Lower leg skin (tissue), 3 donors: Measurements from ENCODE around the gene FAM53B.

Experiments
- POLR2A ChIP-seq, 2 donors: fragments of 450-650 bp; IDR thresholded peaks; one replicate each; pipeline ENCODE4 v1.6.1; 2016 to 2017; ENCODE audit warnings: antibody characterized with exemption in 2 of 2, mild to moderate bottlenecking in 1 of 2, moderate library complexity in 1 of 2
- TF ChIP-seq, protein P1 (sequence below), 3 donors: fragments of 450-650 bp; IDR thresholded peaks; one replicate each; pipeline ENCODE4 v1.5.1; 2016; ENCODE audit warnings: antibody characterized with exemption in 3 of 3, mild to moderate bottlenecking in 3 of 3, moderate library complexity in 2 of 3

DNA sequence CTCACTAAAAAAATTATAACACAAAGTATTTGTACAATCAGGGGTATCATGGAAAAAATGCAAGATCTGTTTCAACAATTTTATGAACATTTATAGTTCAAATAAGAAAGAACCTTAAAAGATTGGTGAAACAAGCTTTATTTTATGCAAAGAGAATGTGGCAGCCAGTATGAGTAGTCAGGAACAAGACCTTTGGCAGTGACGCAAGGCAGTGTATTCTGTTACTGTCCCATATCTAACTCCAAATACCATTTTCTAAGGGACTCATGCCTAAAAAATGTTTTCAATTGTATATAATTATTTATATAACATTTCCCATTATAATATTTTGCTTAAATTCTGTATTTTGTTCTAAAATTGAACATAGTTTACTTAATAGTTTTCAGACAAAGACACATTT lies 19.1 kb upstream of the FAM53B start:
- TF ChIP-seq, protein P1, sequence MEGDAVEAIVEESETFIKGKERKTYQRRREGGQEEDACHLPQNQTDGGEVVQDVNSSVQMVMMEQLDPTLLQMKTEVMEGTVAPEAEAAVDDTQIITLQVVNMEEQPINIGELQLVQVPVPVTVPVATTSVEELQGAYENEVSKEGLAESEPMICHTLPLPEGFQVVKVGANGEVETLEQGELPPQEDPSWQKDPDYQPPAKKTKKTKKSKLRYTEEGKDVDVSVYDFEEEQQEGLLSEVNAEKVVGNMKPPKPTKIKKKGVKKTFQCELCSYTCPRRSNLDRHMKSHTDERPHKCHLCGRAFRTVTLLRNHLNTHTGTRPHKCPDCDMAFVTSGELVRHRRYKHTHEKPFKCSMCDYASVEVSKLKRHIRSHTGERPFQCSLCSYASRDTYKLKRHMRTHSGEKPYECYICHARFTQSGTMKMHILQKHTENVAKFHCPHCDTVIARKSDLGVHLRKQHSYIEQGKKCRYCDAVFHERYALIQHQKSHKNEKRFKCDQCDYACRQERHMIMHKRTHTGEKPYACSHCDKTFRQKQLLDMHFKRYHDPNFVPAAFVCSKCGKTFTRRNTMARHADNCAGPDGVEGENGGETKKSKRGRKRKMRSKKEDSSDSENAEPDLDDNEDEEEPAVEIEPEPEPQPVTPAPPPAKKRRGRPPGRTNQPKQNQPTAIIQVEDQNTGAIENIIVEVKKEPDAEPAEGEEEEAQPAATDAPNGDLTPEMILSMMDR (IDR thresholded peaks at IDR 0.05), result no peak
- no peak for TF ChIP-seq POLR2A (IDR thresholded peaks at IDR 0.05)
